GM23338 (cell line): ENCODE data around the gene PLA2G6. TPM values are rescaled to one million over a fixed set of nuclear protein-coding genes. Genes with fewer than 3 reads are reported as not detected.

Experiments used
- ATAC-seq: fragments of 200-7000 bp; cut with Tn5 transposase; 3 replicates; pipeline ENCODE4 v1.9.1; 2020
- DNase-seq: peaks from one replicate; pipeline ENCODE4 v3.0.0-alpha.2; 2015; ENCODE audit warnings: low spot score
- H2AFZ ChIP-seq: fragments of 200-600 bp; sonication (generic); 2 replicates; pipeline ENCODE4 v1.8.0; 2016; ENCODE audit warnings: antibody characterized with exemption, mild to moderate bottlenecking, moderate library complexity
- H3F3A ChIP-seq: fragments of 200-600 bp; sonication (generic); replicated peaks from 2 replicates; pipeline ENCODE4 v1.8.0; 2017; ENCODE audit warnings: antibody characterized with exemption, mixed run types, low read depth
- H3K27ac ChIP-seq: fragments of 200-600 bp; sonication (generic); 2 replicates; pipeline ENCODE4 v1.6.1; 2016; ENCODE audit warnings: low read depth
- H3K27me3 ChIP-seq: fragments of 200-600 bp; sonication (generic); 2 replicates; pipeline ENCODE4 v1.8.0; 2016; ENCODE audit warnings: mild to moderate bottlenecking, mixed run types, moderate library complexity; ENCODE audit not compliant: insufficient read depth
- H3K36me3 ChIP-seq: fragments of 200-600 bp; sonication (generic); 2 replicates; pipeline ENCODE4 v1.8.0; 2016; ENCODE audit warnings: mild to moderate bottlenecking; ENCODE audit not compliant: insufficient read depth
- H3K4me1 ChIP-seq: fragments of 200-600 bp; sonication (generic); 2 replicates; pipeline ENCODE4 v1.8.0; 2016; ENCODE audit warnings: mild to moderate bottlenecking, moderate library complexity; ENCODE audit not compliant: insufficient read depth
- H3K4me2 ChIP-seq: fragments of 200-600 bp; sonication (generic); 2 replicates; pipeline ENCODE4 v1.7.1; 2017; ENCODE audit warnings: mixed run types
- H3K4me3 ChIP-seq: fragments of 200-600 bp; sonication (generic); 2 replicates; pipeline ENCODE4 v1.6.1; 2016; ENCODE audit warnings: mixed run types
- H3K79me2 ChIP-seq: fragments of 200-600 bp; sonication (generic); replicated peaks from 2 replicates; pipeline ENCODE4 v1.8.0; 2017; ENCODE audit warnings: mild to moderate bottlenecking; ENCODE audit not compliant: insufficient read depth
- H3K9me2 ChIP-seq: fragments of 200-600 bp; sonication (generic); 2 replicates; pipeline ENCODE4 v1.8.0; 2017; ENCODE audit not compliant: insufficient read depth
- H4K20me1 ChIP-seq: fragments of 200-600 bp; sonication (generic); replicated peaks from 2 replicates; pipeline ENCODE4 v1.8.0; 2017; ENCODE audit warnings: mild to moderate bottlenecking; ENCODE audit not compliant: insufficient read depth
- H3K27ac Mint-ChIP-seq: 2 replicates; pipeline ENCODE4 v1.8.0; 2020; ENCODE audit warnings: inconsistent platforms, mild to moderate bottlenecking, moderate library complexity, mixed read lengths
- H3K27me3 Mint-ChIP-seq: 3 replicates; pipeline ENCODE4 v1.8.0; 2022; ENCODE audit warnings: low read depth, mild to moderate bottlenecking, moderate library complexity, mixed read lengths, inconsistent platforms; ENCODE audit not compliant: insufficient read depth, poor library complexity
- H3K36me3 Mint-ChIP-seq: 3 replicates; pipeline ENCODE4 v1.8.0; 2021; ENCODE audit warnings: low read depth, mild to moderate bottlenecking, inconsistent platforms, moderate library complexity, mixed read lengths
- H3K4me1 Mint-ChIP-seq: 3 replicates; pipeline ENCODE4 v1.8.0; 2020; ENCODE audit warnings: mild to moderate bottlenecking, inconsistent platforms, mixed read lengths
- H3K4me3 Mint-ChIP-seq: 3 replicates; pipeline ENCODE4 v1.8.0; 2021; ENCODE audit warnings: moderate library complexity, mild to moderate bottlenecking, inconsistent platforms, mixed read lengths
- H3K9me3 Mint-ChIP-seq: 3 replicates; pipeline ENCODE4 v1.8.0; 2020; ENCODE audit warnings: moderate library complexity, mild to moderate bottlenecking, inconsistent platforms, mixed read lengths
- CREB1 ChIP-seq: fragments of 250-450 bp; sonication (Bioruptor Pico); IDR thresholded peaks from 2 replicates; pipeline ENCODE4 v1.5.0; 2020; ENCODE audit warnings: low read depth, mild to moderate bottlenecking, moderate library complexity
- EZH2 ChIP-seq: fragments of 200-600 bp; sonication (generic); IDR thresholded peaks from one replicate; pipeline ENCODE4 v1.8.0; 2017; ENCODE audit warnings: antibody characterized with exemption, mild to moderate bottlenecking, low read depth; ENCODE audit not compliant: unreplicated experiment
- JUNB ChIP-seq: IDR thresholded peaks from one replicate; pipeline ENCODE4 v1.6.1; 2016; ENCODE audit warnings: antibody characterized with exemption; ENCODE audit not compliant: unreplicated experiment
- POLR2AphosphoS5 ChIP-seq: IDR thresholded peaks from 2 replicates; pipeline ENCODE4 v1.6.1; 2016; ENCODE audit warnings: antibody characterized with exemption, low read depth
- ZNF331 ChIP-seq: fragments of 250-450 bp; sonication (Bioruptor Pico); IDR thresholded peaks from 2 replicates; pipeline ENCODE4 v1.5.0; 2020; ENCODE audit warnings: low read depth, mild to moderate bottlenecking, moderate library complexity
- polyA plus RNA-seq: library from polyadenylated mRNA; unstranded; fragments of >200 nt; fragmentation: Nextera tagmentation; extraction: Ambion mirVana; gene quantifications from 2 replicates; pipeline ENCODE4 v1.2.1, GENCODE V29; 2016
- total RNA-seq: library from RNA; depleted of rRNA; stranded (reverse); fragments of >200 nt; shearing (Covaris generic); gene quantifications from 2 replicates; pipeline ENCODE4 v1.2.3, GENCODE V29; 2014
- TF ChIP-seq, protein P1 (sequence below): IDR thresholded peaks from 2 replicates; pipeline ENCODE4 v1.6.1; 2016; ENCODE audit warnings: antibody characterized with exemption
- TF ChIP-seq, protein P2 (sequence below): fragments of 250-450 bp; sonication (Bioruptor Pico); IDR thresholded peaks from 2 replicates; pipeline ENCODE4 v1.5.0; 2020; ENCODE audit warnings: mild to moderate bottlenecking, moderate library complexity
- TF ChIP-seq, protein P3 (sequence below): IDR thresholded peaks from one replicate; pipeline ENCODE4 v1.6.1; 2018; ENCODE audit warnings: antibody characterized with exemption; ENCODE audit not compliant: unreplicated experiment

Gene PLA2G6
- total and polyA plus RNA-seq, 2 experiments from 2014 or later, result 4.5 to 12.6 TPM

DNA sequence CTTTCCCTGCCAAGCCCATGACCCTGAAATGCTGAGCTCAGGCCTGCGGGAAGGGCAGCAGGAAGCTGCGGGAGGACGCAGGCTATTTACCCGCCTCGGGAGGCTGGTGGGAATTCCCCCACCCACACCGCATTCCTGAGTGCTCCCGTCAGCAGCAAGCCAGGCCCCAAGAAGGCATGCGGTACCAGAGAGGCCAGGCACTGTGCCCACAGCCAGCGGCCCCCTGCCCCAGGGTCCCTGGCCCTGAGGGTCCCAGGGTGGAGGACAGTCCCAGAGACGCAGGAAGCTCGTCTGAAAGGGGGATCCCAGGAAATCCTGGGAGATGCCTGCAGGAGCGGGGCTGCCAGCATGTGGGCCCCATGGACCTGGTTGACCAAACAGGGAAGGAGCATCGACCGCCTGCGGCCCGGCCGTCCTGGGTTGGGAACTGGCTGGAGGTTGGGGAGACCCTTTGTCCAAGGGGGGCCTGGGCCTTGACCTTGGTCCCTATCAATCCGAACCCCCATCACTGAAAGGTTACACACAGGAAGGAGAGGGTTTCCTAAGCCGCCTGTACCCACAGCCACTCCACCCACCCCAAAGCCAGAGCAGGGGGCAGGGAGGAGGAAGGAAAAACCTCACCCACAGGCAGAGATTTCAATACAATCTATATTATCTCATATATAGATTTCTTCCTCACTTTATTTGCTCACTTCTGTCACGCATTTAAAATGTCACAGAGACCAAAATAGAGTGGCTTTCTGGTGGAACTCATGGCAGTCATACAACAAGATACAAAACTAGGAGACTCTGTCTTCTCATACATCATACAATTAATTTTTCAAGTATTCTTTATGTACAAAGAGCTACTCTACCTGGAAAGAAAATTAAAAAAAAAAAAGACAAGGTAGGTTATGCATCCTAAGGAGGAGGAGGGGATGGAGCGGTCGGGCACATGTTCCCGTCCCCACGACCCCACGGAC, 37.3 kb upstream of the PLA2G6 start:
- peak; percentile 91 for DNase-seq
- H2AFZ ChIP-seq, result no peak overlapping the region
- H3K79me2 ChIP-seq, result no peaks in the 10 kb centered on the region
- Mint-ChIP-seq H3K27me3 (peaks cover 28% of the 10 kb centered on the region), H3K36me3 (peaks cover 5% of the 10 kb centered on the region), H3K4me1 (peaks cover 37% of the 10 kb centered on the region), H3K4me3 (no peak overlapping the region; the same call in 2 of the 3 replicates), H3K27ac (peak overlapping the region; percentile 90), H3K9me3 (peaks cover 3% of the 10 kb centered on the region; the same call in 1 of the 3 replicates)
- H3K36me3 ChIP-seq, result no peaks in the 10 kb centered on the region
- H3K27me3 ChIP-seq, result peaks cover 5% of the 10 kb centered on the region
- ATAC-seq, result peak; percentile 61
- H4K20me1 ChIP-seq, result no peaks in the 10 kb centered on the region
- no peaks in the 10 kb centered on the region for H3K9me2 ChIP-seq
- H3F3A ChIP-seq, result 0 out of 2 replicates have a peak, but pooled peaks cover 19% of the 10 kb centered on the region
- H3K4me2 ChIP-seq, result peak overlapping the region; percentile 17
- peak overlapping the region; percentile 97 for H3K27ac ChIP-seq
- peaks cover 25% of the 10 kb centered on the region for H3K4me1 ChIP-seq
- TF ChIP-seq, protein P1, sequence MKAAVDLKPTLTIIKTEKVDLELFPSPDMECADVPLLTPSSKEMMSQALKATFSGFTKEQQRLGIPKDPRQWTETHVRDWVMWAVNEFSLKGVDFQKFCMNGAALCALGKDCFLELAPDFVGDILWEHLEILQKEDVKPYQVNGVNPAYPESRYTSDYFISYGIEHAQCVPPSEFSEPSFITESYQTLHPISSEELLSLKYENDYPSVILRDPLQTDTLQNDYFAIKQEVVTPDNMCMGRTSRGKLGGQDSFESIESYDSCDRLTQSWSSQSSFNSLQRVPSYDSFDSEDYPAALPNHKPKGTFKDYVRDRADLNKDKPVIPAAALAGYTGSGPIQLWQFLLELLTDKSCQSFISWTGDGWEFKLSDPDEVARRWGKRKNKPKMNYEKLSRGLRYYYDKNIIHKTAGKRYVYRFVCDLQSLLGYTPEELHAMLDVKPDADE, result no peak
- TF ChIP-seq, protein P2, sequence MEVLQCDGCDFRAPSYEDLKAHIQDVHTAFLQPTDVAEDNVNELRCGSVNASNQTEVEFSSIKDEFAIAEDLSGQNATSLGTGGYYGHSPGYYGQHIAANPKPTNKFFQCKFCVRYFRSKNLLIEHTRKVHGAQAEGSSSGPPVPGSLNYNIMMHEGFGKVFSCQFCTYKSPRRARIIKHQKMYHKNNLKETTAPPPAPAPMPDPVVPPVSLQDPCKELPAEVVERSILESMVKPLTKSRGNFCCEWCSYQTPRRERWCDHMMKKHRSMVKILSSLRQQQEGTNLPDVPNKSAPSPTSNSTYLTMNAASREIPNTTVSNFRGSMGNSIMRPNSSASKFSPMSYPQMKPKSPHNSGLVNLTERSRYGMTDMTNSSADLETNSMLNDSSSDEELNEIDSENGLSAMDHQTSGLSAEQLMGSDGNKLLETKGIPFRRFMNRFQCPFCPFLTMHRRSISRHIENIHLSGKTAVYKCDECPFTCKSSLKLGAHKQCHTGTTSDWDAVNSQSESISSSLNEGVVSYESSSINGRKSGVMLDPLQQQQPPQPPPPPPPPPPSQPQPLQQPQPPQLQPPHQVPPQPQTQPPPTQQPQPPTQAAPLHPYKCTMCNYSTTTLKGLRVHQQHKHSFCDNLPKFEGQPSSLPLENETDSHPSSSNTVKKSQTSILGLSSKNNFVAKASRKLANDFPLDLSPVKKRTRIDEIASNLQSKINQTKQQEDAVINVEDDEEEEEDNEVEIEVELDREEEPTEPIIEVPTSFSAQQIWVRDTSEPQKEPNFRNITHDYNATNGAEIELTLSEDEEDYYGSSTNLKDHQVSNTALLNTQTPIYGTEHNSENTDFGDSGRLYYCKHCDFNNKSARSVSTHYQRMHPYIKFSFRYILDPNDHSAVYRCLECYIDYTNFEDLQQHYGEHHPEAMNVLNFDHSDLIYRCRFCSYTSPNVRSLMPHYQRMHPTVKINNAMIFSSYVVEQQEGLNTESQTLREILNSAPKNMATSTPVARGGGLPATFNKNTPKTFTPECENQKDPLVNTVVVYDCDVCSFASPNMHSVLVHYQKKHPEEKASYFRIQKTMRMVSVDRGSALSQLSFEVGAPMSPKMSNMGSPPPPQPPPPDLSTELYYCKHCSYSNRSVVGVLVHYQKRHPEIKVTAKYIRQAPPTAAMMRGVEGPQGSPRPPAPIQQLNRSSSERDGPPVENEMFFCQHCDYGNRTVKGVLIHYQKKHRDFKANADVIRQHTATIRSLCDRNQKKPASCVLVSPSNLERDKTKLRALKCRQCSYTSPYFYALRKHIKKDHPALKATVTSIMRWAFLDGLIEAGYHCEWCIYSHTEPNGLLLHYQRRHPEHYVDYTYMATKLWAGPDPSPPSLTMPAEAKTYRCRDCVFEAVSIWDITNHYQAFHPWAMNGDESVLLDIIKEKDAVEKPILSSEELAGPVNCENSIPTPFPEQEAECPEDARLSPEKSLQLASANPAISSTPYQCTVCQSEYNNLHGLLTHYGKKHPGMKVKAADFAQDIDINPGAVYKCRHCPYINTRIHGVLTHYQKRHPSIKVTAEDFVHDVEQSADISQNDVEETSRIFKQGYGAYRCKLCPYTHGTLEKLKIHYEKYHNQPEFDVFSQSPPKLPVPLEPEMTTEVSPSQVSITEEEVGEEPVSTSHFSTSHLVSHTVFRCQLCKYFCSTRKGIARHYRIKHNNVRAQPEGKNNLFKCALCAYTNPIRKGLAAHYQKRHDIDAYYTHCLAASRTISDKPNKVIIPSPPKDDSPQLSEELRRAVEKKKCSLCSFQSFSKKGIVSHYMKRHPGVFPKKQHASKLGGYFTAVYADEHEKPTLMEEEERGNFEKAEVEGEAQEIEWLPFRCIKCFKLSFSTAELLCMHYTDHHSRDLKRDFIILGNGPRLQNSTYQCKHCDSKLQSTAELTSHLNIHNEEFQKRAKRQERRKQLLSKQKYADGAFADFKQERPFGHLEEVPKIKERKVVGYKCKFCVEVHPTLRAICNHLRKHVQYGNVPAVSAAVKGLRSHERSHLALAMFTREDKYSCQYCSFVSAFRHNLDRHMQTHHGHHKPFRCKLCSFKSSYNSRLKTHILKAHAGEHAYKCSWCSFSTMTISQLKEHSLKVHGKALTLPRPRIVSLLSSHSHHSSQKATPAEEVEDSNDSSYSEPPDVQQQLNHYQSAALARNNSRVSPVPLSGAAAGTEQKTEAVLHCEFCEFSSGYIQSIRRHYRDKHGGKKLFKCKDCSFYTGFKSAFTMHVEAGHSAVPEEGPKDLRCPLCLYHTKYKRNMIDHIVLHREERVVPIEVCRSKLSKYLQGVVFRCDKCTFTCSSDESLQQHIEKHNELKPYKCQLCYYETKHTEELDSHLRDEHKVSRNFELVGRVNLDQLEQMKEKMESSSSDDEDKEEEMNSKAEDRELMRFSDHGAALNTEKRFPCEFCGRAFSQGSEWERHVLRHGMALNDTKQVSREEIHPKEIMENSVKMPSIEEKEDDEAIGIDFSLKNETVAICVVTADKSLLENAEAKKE (CRISPR knock-in tag), result no peak
- TF ChIP-seq JUNB, result no peak
- TF ChIP-seq EZH2, result no peak
- peak; percentile 32; the same call in 1 of the 2 replicates for TF ChIP-seq CREB1
- TF ChIP-seq POLR2AphosphoS5, result no peak
- no peak for TF ChIP-seq ZNF331 (CRISPR knock-in tag)
- TF ChIP-seq, protein P3, sequence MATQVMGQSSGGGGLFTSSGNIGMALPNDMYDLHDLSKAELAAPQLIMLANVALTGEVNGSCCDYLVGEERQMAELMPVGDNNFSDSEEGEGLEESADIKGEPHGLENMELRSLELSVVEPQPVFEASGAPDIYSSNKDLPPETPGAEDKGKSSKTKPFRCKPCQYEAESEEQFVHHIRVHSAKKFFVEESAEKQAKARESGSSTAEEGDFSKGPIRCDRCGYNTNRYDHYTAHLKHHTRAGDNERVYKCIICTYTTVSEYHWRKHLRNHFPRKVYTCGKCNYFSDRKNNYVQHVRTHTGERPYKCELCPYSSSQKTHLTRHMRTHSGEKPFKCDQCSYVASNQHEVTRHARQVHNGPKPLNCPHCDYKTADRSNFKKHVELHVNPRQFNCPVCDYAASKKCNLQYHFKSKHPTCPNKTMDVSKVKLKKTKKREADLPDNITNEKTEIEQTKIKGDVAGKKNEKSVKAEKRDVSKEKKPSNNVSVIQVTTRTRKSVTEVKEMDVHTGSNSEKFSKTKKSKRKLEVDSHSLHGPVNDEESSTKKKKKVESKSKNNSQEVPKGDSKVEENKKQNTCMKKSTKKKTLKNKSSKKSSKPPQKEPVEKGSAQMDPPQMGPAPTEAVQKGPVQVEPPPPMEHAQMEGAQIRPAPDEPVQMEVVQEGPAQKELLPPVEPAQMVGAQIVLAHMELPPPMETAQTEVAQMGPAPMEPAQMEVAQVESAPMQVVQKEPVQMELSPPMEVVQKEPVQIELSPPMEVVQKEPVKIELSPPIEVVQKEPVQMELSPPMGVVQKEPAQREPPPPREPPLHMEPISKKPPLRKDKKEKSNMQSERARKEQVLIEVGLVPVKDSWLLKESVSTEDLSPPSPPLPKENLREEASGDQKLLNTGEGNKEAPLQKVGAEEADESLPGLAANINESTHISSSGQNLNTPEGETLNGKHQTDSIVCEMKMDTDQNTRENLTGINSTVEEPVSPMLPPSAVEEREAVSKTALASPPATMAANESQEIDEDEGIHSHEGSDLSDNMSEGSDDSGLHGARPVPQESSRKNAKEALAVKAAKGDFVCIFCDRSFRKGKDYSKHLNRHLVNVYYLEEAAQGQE, result no peak
- H3K4me3 ChIP-seq, result no peak overlapping the region
